B cell (primary cell): Measurements from ENCODE around the gene ATXN7. TPM values are rescaled to one million over a fixed set of nuclear protein-coding genes. Genes with fewer than 3 reads are reported as not detected.
A peak's percentile ranks its signal among the peaks of the same experiment; 100 is the strongest.

Source experiments
- ATAC-seq: fragments of 200-7000 bp; cut with Tn5 transposase; one replicate; pipeline ENCODE4 v1.10.0; 2021; ENCODE audit warnings: low read depth, mild to moderate bottlenecking, moderate number of reproducible peaks, moderate library complexity
- CTCF ChIA-PET: fragments of 350-600 bp; sonication (Branson Sonifier 250); formaldehyde crosslinking; loops from one replicate; lab custom pipeline; 2021; ENCODE audit warnings: antibody characterized with exemption, inconsistent platforms; lab: Charles Lee
- POLR2A ChIA-PET: fragments of 350-600 bp; sonication (Branson Sonifier 250); formaldehyde crosslinking; loops from one replicate; lab custom pipeline; 2021; ENCODE audit warnings: antibody characterized with exemption; lab: Charles Lee
- DNase-seq: peaks from one replicate; pipeline ENCODE4 v3.0.0; 2013
- H2AFZ ChIP-seq: 2 replicates; pipeline ENCODE4 v1.6.1; 2012; ENCODE audit warnings: mild to moderate bottlenecking, low read depth, low read length; ENCODE audit not compliant: insufficient read depth, poor library complexity, severe bottlenecking
- H3K27ac ChIP-seq, 2 donors: 1 replicate in 1 of 2; 2 replicates in 1 of 2; pipeline ENCODE4 v1.5.1; 2012 to 2013; ENCODE audit warnings: low read length in 2 of 2, mild to moderate bottlenecking in 2 of 2, moderate library complexity in 1 of 2
- H3K27me3 ChIP-seq, 4 experiments: fragments of 200-600 bp in 1 of 4; sonication (generic) in 1 of 4; replicated peaks in 1 of 4; 1 replicate in 2 of 4; 2 replicates in 2 of 4; pipeline versions ENCODE4 v1.6.1 to v1.7.0; 2013 to 2016; ENCODE audit warnings: low read length in 3 of 4, mild to moderate bottlenecking in 2 of 4, mixed read lengths in 1 of 4, moderate library complexity in 1 of 4; ENCODE audit not compliant: insufficient read depth in 4 of 4, control insufficient read depth in 3 of 4; ENCODE audit errors: control extremely low read depth in 1 of 4
- H3K36me3 ChIP-seq, 2 experiments: replicated peaks in 1 of 2; 1 replicate in 1 of 2; 2 replicates in 1 of 2; pipeline versions ENCODE4 v1.6.1 to v1.7.1; 2013; ENCODE audit warnings: low read length in 1 of 2; ENCODE audit not compliant: insufficient read depth in 2 of 2, control insufficient read depth in 1 of 2; ENCODE audit errors: control extremely low read depth in 1 of 2, extremely low read depth in 1 of 2
- H3K4me1 ChIP-seq, 2 donors: fragments of 200-600 bp in 1 of 2; sonication (generic) in 1 of 2; 1 replicate in 1 of 2; 2 replicates in 1 of 2; pipeline versions ENCODE4 v1.5.1 to v1.6.1; 2013 to 2017; ENCODE audit warnings: low read length in 2 of 2; ENCODE audit not compliant: control insufficient read depth in 2 of 2, insufficient read depth in 2 of 2
- H3K4me2 ChIP-seq: replicated peaks from 2 replicates; pipeline ENCODE3; 2012; ENCODE audit warnings: mild to moderate bottlenecking, low read depth, low read length; ENCODE audit not compliant: poor library complexity, severe bottlenecking
- H3K4me3 ChIP-seq, 5 experiments: fragments of 200-600 bp in 1 of 5; sonication (generic) in 1 of 5; 1 replicate in 3 of 5; 2 replicates in 2 of 5; pipeline versions ENCODE4 v1.5.1 to v1.7.0; 2011 to 2016; ENCODE audit warnings: low read length in 4 of 5, mild to moderate bottlenecking in 4 of 5, low read depth in 2 of 5, control low read depth in 1 of 5, moderate library complexity in 1 of 5; ENCODE audit not compliant: insufficient read depth in 1 of 5; ENCODE audit errors: control extremely low read depth in 1 of 5, extremely low read depth in 1 of 5
- H3K79me2 ChIP-seq: fragments of 200-600 bp; sonication (generic); one replicate; pipeline ENCODE4 v1.6.0; 2016; ENCODE audit warnings: low read length; ENCODE audit not compliant: control insufficient read depth, insufficient read depth
- H3K9ac ChIP-seq: fragments of 200-600 bp; sonication (generic); 2 replicates; pipeline ENCODE4 v1.6.1; 2017; ENCODE audit warnings: mild to moderate bottlenecking, low read length, moderate library complexity
- H3K9me3 ChIP-seq, 3 donors: one replicate each; pipeline versions ENCODE4 v1.6.1 to v1.7.1; 2013; ENCODE audit warnings: low read length in 2 of 3; ENCODE audit not compliant: control insufficient read depth in 2 of 3, insufficient read depth in 1 of 3; ENCODE audit errors: control extremely low read depth in 1 of 3
- H4K20me1 ChIP-seq: 2 replicates; pipeline ENCODE4 v1.6.0; 2012; ENCODE audit warnings: mild to moderate bottlenecking, low read length; ENCODE audit not compliant: insufficient read depth, control insufficient read depth, poor library complexity, severe bottlenecking
- H3K27ac Mint-ChIP-seq: one replicate; pipeline ENCODE4 v1.8.0; 2021; ENCODE audit warnings: mixed read lengths
- H3K27me3 Mint-ChIP-seq: one replicate; pipeline ENCODE4 v1.8.0; 2021; ENCODE audit warnings: mixed read lengths
- H3K4me1 Mint-ChIP-seq: one replicate; pipeline ENCODE4 v1.8.0; 2021; ENCODE audit warnings: mixed read lengths
- H3K4me3 Mint-ChIP-seq: one replicate; pipeline ENCODE4 v1.8.0; 2021; ENCODE audit warnings: mixed read lengths
- H3K9me3 Mint-ChIP-seq: one replicate; pipeline ENCODE4 v1.8.0; 2022; ENCODE audit warnings: mixed read lengths; ENCODE audit not compliant: insufficient read depth
- EZH2 ChIP-seq: IDR thresholded peaks from 2 replicates; pipeline ENCODE4 v1.6.1; 2012; ENCODE audit warnings: borderline replicate concordance, low read depth, mild to moderate bottlenecking, moderate library complexity, low read length; ENCODE audit not compliant: insufficient read depth, poor library complexity, severe bottlenecking
- WGBS: methylation state at CpG from one replicate; pipeline ENCODE4 v1.1.5; 2013; ENCODE audit warnings: missing lambda C conversion rate; ENCODE audit not compliant: insufficient coverage; 5-methylcytosine and 5-hydroxymethylcytosine counted together
- intact Hi-C: fragments of 100-400 bp; cut with micrococcal nuclease; formaldehyde crosslinking; loops from one replicate; pipeline ENCODE4 v1.10.0; 2022
- polyA plus RNA-seq: library from polyadenylated mRNA; depleted of rRNA; stranded (reverse); fragments of >200 nt; gene quantifications from 2 replicates; pipeline ENCODE4 v1.2.3, GENCODE V29; 2012
- total RNA-seq, 2 donors: library from RNA; stranded (reverse); fragments of 120-200 nt in 1 of 2; gene quantifications; 1 replicate in 1 of 2; 2 replicates in 1 of 2; pipeline versions ENCODE4 v1.2.3 to v1.2.4, GENCODE V29; 2013 to 2022
- TF ChIP-seq, protein P1 (sequence below): fragments of 200-600 bp; IDR thresholded peaks from one replicate; pipeline ENCODE4 v1.8.0; 2022; ENCODE audit warnings: antibody characterized with exemption, mild to moderate bottlenecking

Gene ATXN7
- total and polyA plus RNA-seq, 2 donors (not counting 1 experiment from before 2014, with no cell fraction given) = 18.1 to 74.3 TPM

DNA sequence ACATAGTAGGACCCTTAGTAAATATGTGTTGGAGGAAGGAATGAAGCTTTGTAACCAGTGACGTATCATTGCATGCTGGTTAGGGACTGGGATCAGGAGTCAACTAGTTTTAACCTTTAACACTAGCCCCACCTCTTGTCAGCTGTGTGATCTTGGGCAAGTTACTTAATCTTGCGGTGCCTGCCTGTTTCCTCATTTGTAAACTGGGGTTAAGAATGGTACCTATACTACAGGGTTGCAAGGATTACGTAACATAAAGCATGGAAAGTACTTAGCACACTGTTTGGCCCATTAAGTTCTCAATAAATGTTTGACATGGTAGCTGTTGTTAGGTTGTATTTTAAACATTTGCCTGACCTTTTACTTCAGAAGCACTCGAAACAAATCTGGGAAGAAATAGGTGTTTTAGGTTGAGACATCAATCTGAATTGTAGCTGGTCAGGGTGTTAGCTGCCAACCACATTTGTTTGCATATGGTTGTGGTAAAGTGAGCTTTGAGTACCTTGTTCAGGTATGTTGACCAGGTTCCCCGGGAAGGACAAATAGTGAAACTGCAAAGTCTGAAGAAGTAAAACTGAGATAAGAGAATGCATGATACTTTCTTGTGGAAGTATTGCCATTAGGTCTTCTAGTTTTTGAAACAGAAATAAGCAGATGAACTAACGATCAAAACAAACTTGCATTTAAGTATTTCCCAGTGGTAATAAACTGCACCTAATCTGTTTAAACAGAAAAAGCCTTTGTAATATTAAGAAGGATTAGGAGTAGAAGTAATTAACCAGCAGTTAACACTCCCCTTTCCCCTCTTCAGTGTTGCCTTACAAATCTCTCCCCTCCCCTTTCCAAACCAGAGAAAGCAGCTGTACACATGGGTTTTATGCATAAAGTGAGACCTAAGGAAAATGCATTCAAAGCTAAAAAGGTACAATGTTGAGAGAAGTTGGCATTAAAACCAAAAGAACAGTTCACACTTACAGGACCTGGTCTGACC is 74.3 kb downstream of the ATXN7 start:
- H3K9me3 Mint-ChIP-seq = no peaks in the 10 kb centered on the region
- WGBS = 54% methylated on average over 2 of the region's 6 CpGs
- Histone ChIP-seq H4K20me1 (peaks cover 50% of the 10 kb centered on the region), H3K4me2 (peak overlapping the region; percentile 27), H3K9ac (no peak overlapping the region), H3K27ac (peak overlapping the region in 1 of 2 donors; percentile 25), H3K36me3 (peaks cover 0 to 3% of the 10 kb centered on the region in 2 experiments), H2AFZ (no peak overlapping the region), H3K4me1 (peaks cover 34 to 37% of the 10 kb centered on the region in 2 donors), H3K79me2 (peaks cover 89% of the 10 kb centered on the region), H3K4me3 (no peak overlapping the region), H3K9me3 (no peaks in the 10 kb centered on the region), H3K27me3 (no peaks in the 10 kb centered on the region)
- intact Hi-C loops = no loop called here
- H3K4me1 Mint-ChIP-seq = peaks cover 46% of the 10 kb centered on the region
- DNase-seq (peak; percentile 41), ATAC-seq (peak; percentile 56)
- H3K27ac Mint-ChIP-seq = peak overlapping the region; percentile 50
- ChIA-PET CTCF (interaction anchor here (0.9 to 5.4 kb wide), 4 partner anchors 10 to 72 kb away, joined by 3 to 28 read pairs (median 4); partner anchors contain the start of gene SCAANT1), POLR2A (no interaction called here)
- no peaks in the 10 kb centered on the region for H3K27me3 Mint-ChIP-seq
- no peak for TF ChIP-seq EZH2
- TF ChIP-seq, protein P1, sequence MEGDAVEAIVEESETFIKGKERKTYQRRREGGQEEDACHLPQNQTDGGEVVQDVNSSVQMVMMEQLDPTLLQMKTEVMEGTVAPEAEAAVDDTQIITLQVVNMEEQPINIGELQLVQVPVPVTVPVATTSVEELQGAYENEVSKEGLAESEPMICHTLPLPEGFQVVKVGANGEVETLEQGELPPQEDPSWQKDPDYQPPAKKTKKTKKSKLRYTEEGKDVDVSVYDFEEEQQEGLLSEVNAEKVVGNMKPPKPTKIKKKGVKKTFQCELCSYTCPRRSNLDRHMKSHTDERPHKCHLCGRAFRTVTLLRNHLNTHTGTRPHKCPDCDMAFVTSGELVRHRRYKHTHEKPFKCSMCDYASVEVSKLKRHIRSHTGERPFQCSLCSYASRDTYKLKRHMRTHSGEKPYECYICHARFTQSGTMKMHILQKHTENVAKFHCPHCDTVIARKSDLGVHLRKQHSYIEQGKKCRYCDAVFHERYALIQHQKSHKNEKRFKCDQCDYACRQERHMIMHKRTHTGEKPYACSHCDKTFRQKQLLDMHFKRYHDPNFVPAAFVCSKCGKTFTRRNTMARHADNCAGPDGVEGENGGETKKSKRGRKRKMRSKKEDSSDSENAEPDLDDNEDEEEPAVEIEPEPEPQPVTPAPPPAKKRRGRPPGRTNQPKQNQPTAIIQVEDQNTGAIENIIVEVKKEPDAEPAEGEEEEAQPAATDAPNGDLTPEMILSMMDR = no peak
- peak overlapping the region; percentile 3 for H3K4me3 Mint-ChIP-seq

DNA sequence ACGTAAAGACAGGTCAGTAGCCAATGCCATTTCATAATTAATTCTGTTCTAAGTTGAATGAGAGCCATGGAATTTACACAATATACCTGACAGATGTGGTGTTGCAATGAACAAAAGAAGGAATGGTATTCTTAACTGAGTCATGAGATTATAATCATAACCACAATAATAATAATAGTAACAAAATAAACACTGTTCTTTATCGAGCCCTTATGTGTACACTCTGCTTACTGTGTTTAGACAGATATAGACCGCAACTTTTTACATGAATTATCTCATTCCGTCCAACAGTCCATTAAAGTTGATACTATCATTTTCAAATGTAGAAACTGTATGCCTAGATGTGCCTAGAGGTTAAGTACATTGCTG is 76.7 kb downstream of the ATXN7 start:
- Histone ChIP-seq H4K20me1 (peaks cover 54% of the 10 kb centered on the region), H3K4me2 (no peak overlapping the region), H3K79me2 (peaks cover 95% of the 10 kb centered on the region), H3K9ac (no peak overlapping the region), H2AFZ (no peak overlapping the region), H3K27me3 (no peaks in the 10 kb centered on the region), H3K4me3 (no peak overlapping the region), H3K4me1 (peaks cover 12 to 15% of the 10 kb centered on the region in 2 donors), H3K9me3 (no peaks in the 10 kb centered on the region), H3K36me3 (peaks cover 0 to 10% of the 10 kb centered on the region in 2 experiments), H3K27ac (no peak overlapping the region)
- Mint-ChIP-seq H3K4me3 (no peak overlapping the region), H3K27me3 (no peaks in the 10 kb centered on the region), H3K27ac (no peak overlapping the region), H3K9me3 (no peaks in the 10 kb centered on the region), H3K4me1 (peaks cover 30% of the 10 kb centered on the region)
- TF ChIP-seq EZH2 = no peak
- TF ChIP-seq, protein P1 = no peak
- ATAC-seq (no peak), DNase-seq (no peak)
- CTCF ChIA-PET = no interaction called here
- WGBS = no CpG with 5 or more reads among the region's 4 CpGs
- intact Hi-C loops = no loop called here
- POLR2A ChIA-PET = no interaction called here
